HCT116 (cell line): ENCODE measurements around the gene RGS10. TPM values are rescaled to one million over a fixed set of nuclear protein-coding genes. Genes with fewer than 3 reads are reported as not detected.

ENCODE experiments used
- ATAC-seq: fragments of 200-7000 bp; cut with Tn5 transposase; 2 replicates; pipeline ENCODE4 v1.9.1; 2020; ENCODE audit warnings: mild to moderate bottlenecking, moderate library complexity
- BruUV-seq: library from RNA; stranded (reverse); fragments of 400-500 nt; replicated peaks from 2 replicates; lab custom pipeline; 2021; lab: Mats Ljungman, UMichigan
- CTCF ChIA-PET: fragments of 300-600 bp; sonication (Branson Sonifier 250); formaldehyde crosslinking; loops from one replicate; lab custom pipeline; 2021; ENCODE audit warnings: antibody characterized with exemption; lab: Charles Lee
- POLR2A ChIA-PET: fragments of 300-600, 350-600 bp; sonication (Branson Sonifier 250); formaldehyde crosslinking; loops from one replicate; lab custom pipeline; 2021; ENCODE audit warnings: antibody characterized with exemption; lab: Charles Lee
- RAD21 ChIA-PET, 2 experiments: fragments of 300-600 bp; sonication (Branson Sonifier 250); formaldehyde crosslinking; loops; one replicate each; lab custom pipeline; 2023; ENCODE audit warnings: low total read pairs in 2 of 2; ENCODE audit not compliant: uncharacterized antibody in 2 of 2, unreplicated experiment in 2 of 2, low non-redundant PET in 1 of 2; lab: Charles Lee
- DNase-seq: peaks from one replicate; pipeline ENCODE4 v3.0.0-alpha.2; 2010; ENCODE audit warnings: low read depth, low spot score
- H2AFZ ChIP-seq: fragments of 200-600 bp; shearing (Covaris generic), sonication (generic); 2 replicates; pipeline ENCODE4 v1.6.1; 2017; ENCODE audit warnings: low read depth, mixed run types, mixed read lengths, antibody characterized with exemption, low read length; ENCODE audit not compliant: poor library complexity, severe bottlenecking
- H3K27ac ChIP-seq: 2 replicates; pipeline ENCODE4 v1.5.1; 2012; ENCODE audit warnings: low read depth, low read length
- H3K27me3 ChIP-seq: fragments of 200-600 bp; sonication (generic); 2 replicates; pipeline ENCODE4 v1.6.1; 2016; ENCODE audit warnings: mixed run types, low read length, mixed read lengths; ENCODE audit not compliant: insufficient read depth
- H3K36me3 ChIP-seq, 2 experiments: fragments of 200-500 bp in 1 of 2; fragments of 200-600 bp in 1 of 2; sonication (Bioruptor generic) in 1 of 2; sonication (generic) in 1 of 2; 2 replicates each; pipeline versions ENCODE4 v1.5.1 to v1.6.1; 2014 to 2016; ENCODE audit warnings: low read length in 2 of 2, inconsistent platforms in 1 of 2, mixed read lengths in 1 of 2, mixed run types in 1 of 2; ENCODE audit not compliant: insufficient read depth in 2 of 2, control insufficient read depth in 1 of 2
- H3K4me1 ChIP-seq, 2 experiments: fragments of 200-600 bp in 1 of 2; sonication (generic) in 1 of 2; 2 replicates each; pipeline versions ENCODE4 v1.5.1 to v1.6.1; 2012 to 2017; ENCODE audit warnings: low read length in 2 of 2, inconsistent platforms in 1 of 2, mild to moderate bottlenecking in 1 of 2, mixed read lengths in 1 of 2, mixed run types in 1 of 2, moderate library complexity in 1 of 2; ENCODE audit not compliant: insufficient read depth in 2 of 2, control insufficient read depth in 1 of 2
- H3K4me2 ChIP-seq: fragments of 200-600 bp; sonication (generic); 2 replicates; pipeline ENCODE4 v1.6.1; 2017; ENCODE audit warnings: mixed run types, low read length, mixed read lengths
- H3K4me3 ChIP-seq, 2 experiments: fragments of 200-600 bp in 1 of 2; sonication (generic) in 1 of 2; replicated peaks in 1 of 2; 2 replicates each; pipeline ENCODE4 v1.5.1; 2011 to 2016; ENCODE audit warnings: low read length in 2 of 2, control low read depth in 1 of 2, low read depth in 1 of 2, mild to moderate bottlenecking in 1 of 2, mixed read lengths in 1 of 2, mixed run types in 1 of 2
- H3K79me2 ChIP-seq: fragments of 200-600 bp; sonication (generic); 2 replicates; pipeline ENCODE4 v1.6.1; 2017; ENCODE audit warnings: mild to moderate bottlenecking, mixed run types, low read length, moderate library complexity, mixed read lengths; ENCODE audit not compliant: insufficient read depth
- H3K9ac ChIP-seq: fragments of 200-600 bp; sonication (generic); 2 replicates; pipeline ENCODE4 v1.6.1; 2016; ENCODE audit warnings: low read length, mixed read lengths
- H3K9me2 ChIP-seq: fragments of 200-600 bp; sonication (generic), shearing (Covaris generic); 2 replicates; pipeline ENCODE4 v1.6.1; 2017; ENCODE audit warnings: mixed run types, mild to moderate bottlenecking, moderate library complexity; ENCODE audit not compliant: insufficient read depth
- H3K9me3 ChIP-seq, 2 experiments: fragments of 200-500 bp in 1 of 2; fragments of 200-600 bp in 1 of 2; sonication (Bioruptor generic) in 1 of 2; sonication (generic) in 1 of 2; 2 replicates each; pipeline ENCODE4 v1.6.1; 2014 to 2017; ENCODE audit warnings: low read length in 2 of 2, mixed read lengths in 2 of 2, inconsistent platforms in 1 of 2, low read depth in 1 of 2, mild to moderate bottlenecking in 1 of 2, mixed run types in 1 of 2, moderate library complexity in 1 of 2; ENCODE audit not compliant: control insufficient read depth in 1 of 2, insufficient read depth in 1 of 2
- H4K20me1 ChIP-seq: fragments of 200-600 bp; sonication (generic), shearing (Covaris generic); 2 replicates; pipeline ENCODE4 v1.6.1; 2017; ENCODE audit warnings: mixed run types, mild to moderate bottlenecking, moderate library complexity; ENCODE audit not compliant: insufficient read depth
- ATF3 ChIP-seq: IDR thresholded peaks from 2 replicates; pipeline ENCODE4 v1.6.1; 2012
- CBX3 ChIP-seq: IDR thresholded peaks from 2 replicates; pipeline ENCODE4 v1.6.1; 2012; ENCODE audit warnings: low read depth
- CEBPB ChIP-seq: IDR thresholded peaks from 2 replicates; pipeline ENCODE4 v1.6.1; 2012; ENCODE audit warnings: low read depth
- CTCF ChIP-seq, 3 experiments: fragments of 200-600 bp in 1 of 3; sonication (generic) in 1 of 3; IDR thresholded peaks in 2 of 3; conservative IDR thresholded peaks in 1 of 3; 2 replicates each; pipeline ENCODE4 v1.5.1; 2012 to 2017; ENCODE audit warnings: low read depth in 2 of 3, low read length in 2 of 3, antibody characterized with exemption in 1 of 3, borderline replicate concordance in 1 of 3, control low read depth in 1 of 3, mild to moderate bottlenecking in 1 of 3, mixed read lengths in 1 of 3, mixed run types in 1 of 3, moderate library complexity in 1 of 3; ENCODE audit not compliant: insufficient read depth in 1 of 3
- ELF1 ChIP-seq: IDR thresholded peaks from 2 replicates; pipeline ENCODE4 v1.6.1; 2012; ENCODE audit warnings: low read depth, borderline replicate concordance
- EZH2 ChIP-seq: fragments of 200-600 bp; sonication (generic); IDR thresholded peaks from 2 replicates; pipeline ENCODE4 v1.6.1; 2017; ENCODE audit warnings: antibody characterized with exemption, mixed run types
- EZH2phosphoT487 ChIP-seq: fragments of 200-600 bp; IDR thresholded peaks from 2 replicates; pipeline ENCODE4 v1.6.1; 2018; ENCODE audit warnings: antibody characterized with exemption, borderline replicate concordance
- JUND ChIP-seq: IDR thresholded peaks from 2 replicates; pipeline ENCODE4 v1.6.1; 2012
- MAX ChIP-seq: IDR thresholded peaks from 2 replicates; pipeline ENCODE4 v1.6.1; 2012
- REST ChIP-seq: IDR thresholded peaks from 2 replicates; pipeline ENCODE4 v1.6.1; 2012; ENCODE audit warnings: low read depth
- SRF ChIP-seq: IDR thresholded peaks from 2 replicates; pipeline ENCODE4 v1.6.1; 2012; ENCODE audit warnings: low read depth
- TCF7L2 ChIP-seq: IDR thresholded peaks from 2 replicates; pipeline ENCODE4 v1.7.0; 2011; ENCODE audit warnings: borderline replicate concordance, inconsistent platforms; ENCODE audit not compliant: insufficient read depth, insufficient read length; ENCODE audit errors: extremely low read depth
- YY1 ChIP-seq: IDR thresholded peaks from 2 replicates; pipeline ENCODE4 v1.6.1; 2011; ENCODE audit warnings: low read length, low read depth, moderate library complexity, mild to moderate bottlenecking; ENCODE audit not compliant: insufficient replicate concordance; ENCODE audit errors: extremely low read depth
- ZFX ChIP-seq: fragments of 450-650 bp; IDR thresholded peaks from 2 replicates; pipeline ENCODE4 v1.6.1; 2017
- ZNF274 ChIP-seq: fragments of 200-500 bp; sonication (Bioruptor generic); IDR thresholded peaks from 2 replicates; pipeline ENCODE4 v1.6.1; 2014; ENCODE audit warnings: mild to moderate bottlenecking, low read depth, low read length, inconsistent platforms
- intact Hi-C: fragments of 100-400 bp; cut with micrococcal nuclease; formaldehyde crosslinking; loops from 2 replicates; pipeline ENCODE4 v1.10.0; 2022
- total RNA-seq: library from RNA; stranded (reverse); gene quantifications from one replicate; pipeline ENCODE4 v1.2.1, GENCODE V29; 2021; ENCODE audit not compliant: unreplicated experiment

The RGS10 gene
- total RNA-seq, 1 experiment from 2014 or later = 96.7 TPM

DNA sequence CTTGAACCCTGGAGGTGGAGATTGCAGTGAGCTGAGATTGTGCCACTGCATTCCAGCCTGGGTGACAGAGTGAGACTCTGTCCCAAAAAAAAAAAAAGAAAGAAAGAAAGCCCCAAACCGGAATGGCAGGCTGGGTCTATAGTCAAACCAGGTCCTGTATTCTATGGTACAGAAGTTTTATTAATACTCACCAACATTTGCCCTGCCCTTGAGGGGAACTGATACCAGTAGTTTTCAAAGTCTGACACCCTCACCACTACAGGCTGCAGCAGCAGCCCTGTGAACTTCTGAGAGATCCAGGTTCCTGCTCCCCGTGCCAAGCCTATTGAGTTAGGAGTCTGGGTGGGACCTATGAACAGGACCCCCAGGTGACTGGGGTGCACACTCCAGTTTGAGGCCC lies 80.6 kb downstream of the RGS10 start:
- TF ChIP-seq SRF (no peak), CEBPB (no peak), EZH2phosphoT487 (no peak), ELF1 (no peak), YY1 (no peak), CBX3 (no peak), ATF3 (no peak), JUND (no peak), ZNF274 (no peak), REST (no peak), CTCF (IDR thresholded peaks at IDR 0.05 in 2 of 3, conservative IDR thresholded peaks at IDR 0.05 in 1 of 3; ENCODE audit: borderline replicate concordance in 1 of 3, insufficient read depth in 1 of 3, low read depth in 2 of 3, low read length in 2 of 3) (no peak), TCF7L2 (no peak), EZH2 (no peak), ZFX (no peak), MAX (no peak)
- Histone ChIP-seq H3K4me2 (peak overlapping the region; percentile 76), H3K36me3 (no peaks in the 10 kb centered on the region), H3K9me3 (peaks cover 0 to 5% of the 10 kb centered on the region in 2 experiments; a peak in 1 of 4 replicates), H3K4me3 (peak overlapping the region in 1 of 2 experiments; percentile 31; a peak in 2 of 4 replicates), H3K27ac (no peak overlapping the region), H4K20me1 (no peaks in the 10 kb centered on the region), H3K79me2 (no peaks in the 10 kb centered on the region), H3K9me2 (no peaks in the 10 kb centered on the region), H3K27me3 (no peaks in the 10 kb centered on the region), H3K9ac (peak overlapping the region; percentile 21; the same call in 1 of the 2 replicates), H3K4me1 (peaks cover 19 to 33% of the 10 kb centered on the region in 2 experiments), H2AFZ (no peak overlapping the region)
- CTCF ChIA-PET = interaction anchor here (1.7 kb wide), 1 partner anchor 28 kb away, joined by 5 read pairs; no protein-coding TSS in a partner anchor
- POLR2A ChIA-PET = no interaction called here
- intact Hi-C loops = no loop called here
- DNase-seq (no peak), ATAC-seq (no peak)
- BruUV-seq = no TSS peak
- RAD21 ChIA-PET = no interaction called here
